ENCODE measurements around the gene FGD5. TPM values are rescaled to one million over a fixed set of nuclear protein-coding genes. Genes with fewer than 3 reads are reported as not detected.

FGD5 gene
- polyA plus RNA-seq, 1 of the 3 experiments (the other 2 are of a cell fraction), result not detected

- no peak for TF ChIP-seq RFX5 (IDR thresholded peaks at IDR 0.05; ENCODE audit: low read length)
- TF ChIP-seq, protein P1, sequence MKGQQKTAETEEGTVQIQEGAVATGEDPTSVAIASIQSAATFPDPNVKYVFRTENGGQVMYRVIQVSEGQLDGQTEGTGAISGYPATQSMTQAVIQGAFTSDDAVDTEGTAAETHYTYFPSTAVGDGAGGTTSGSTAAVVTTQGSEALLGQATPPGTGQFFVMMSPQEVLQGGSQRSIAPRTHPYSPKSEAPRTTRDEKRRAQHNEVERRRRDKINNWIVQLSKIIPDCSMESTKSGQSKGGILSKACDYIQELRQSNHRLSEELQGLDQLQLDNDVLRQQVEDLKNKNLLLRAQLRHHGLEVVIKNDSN (IDR thresholded peaks at IDR 0.05; ENCODE audit: borderline replicate concordance, low read depth), result no peak
Observed at GRCh38 chr3:14837186-14837877, 18.6 kb downstream of the FGD5 start (continued).

- H2AFZ ChIP-seq (ENCODE audit: low read depth), result no peak overlapping the region
- H3K27me3 ChIP-seq (ENCODE audit: insufficient read depth), result peaks cover 12% of the 10 kb centered on the region
- no peaks in the 10 kb centered on the region for H3K36me3 ChIP-seq (replicated peaks in 1 of 2; ENCODE audit: control insufficient read depth in 1 of 2, insufficient read depth in 2 of 2, low read length in 1 of 2)
- no peaks in the 10 kb centered on the region for H3K9me3 ChIP-seq
- ChIA-PET CTCF (interaction anchor here (0.8 to 3.5 kb wide), 6 partner anchors 7 to 164 kb away, joined by 3 to 16 read pairs (median 5); no protein-coding TSS in a partner anchor), POLR2A (no interaction called here)
- no peak overlapping the region for H3K4me3 ChIP-seq (ENCODE audit: low read depth in 2 of 2, low read length in 1 of 2)
- no peaks in the 10 kb centered on the region for H4K20me1 ChIP-seq (ENCODE audit: insufficient read depth)
- DNase-seq, result peak; percentile 58
- H3K79me2 ChIP-seq (ENCODE audit: insufficient read depth), result no peaks in the 10 kb centered on the region
- TF ChIP-seq RAD21 (IDR thresholded peaks at IDR 0.05; ENCODE audit: low read length) (no peak), SMC3 (IDR thresholded peaks at IDR 0.05; ENCODE audit: low read depth, low read length) (no peak), MEF2A (IDR thresholded peaks at IDR 0.05; ENCODE audit: borderline replicate concordance, low read depth) (no peak), CHD2 (IDR thresholded peaks at IDR 0.05; ENCODE audit: low read length, partially characterized antibody) (no peak), FOSL2 (IDR thresholded peaks at IDR 0.05; ENCODE audit: borderline replicate concordance, low read depth) (no peak), SIN3A (IDR thresholded peaks at IDR 0.05; ENCODE audit: borderline replicate concordance, low read depth, low read length) (no peak), NRF1 (IDR thresholded peaks at IDR 0.05; ENCODE audit: low read depth, low read length) (no peak), NFIC (IDR thresholded peaks at IDR 0.05; ENCODE audit: borderline replicate concordance) (no peak), TCF12 (IDR thresholded peaks at IDR 0.05) (no peak), GATA2 (CRISPR knock-in tag; IDR thresholded peaks at IDR 0.05) (no peak)
- H3K4me2 ChIP-seq, result no peak overlapping the region
- H3K9ac ChIP-seq, result no peak overlapping the region
- WGBS (ENCODE audit: low lambda C conversion rate), result 53% methylated on average over 5 of the region's 5 CpGs
- H3F3A ChIP-seq (replicated peaks; ENCODE audit: insufficient read depth), result no peaks in the 10 kb centered on the region
- peaks cover 0 to 29% of the 10 kb centered on the region in 2 experiments; a peak in 1 of 4 replicates for H3K4me1 ChIP-seq (ENCODE audit: control insufficient read depth in 1 of 2, insufficient read depth in 2 of 2, low read depth in 1 of 2, low read length in 1 of 2)
- H3K9me2 ChIP-seq, result no peaks in the 10 kb centered on the region
- no peak overlapping the region; a peak in 1 of 4 replicates for H3K27ac ChIP-seq (ENCODE audit: low read depth in 2 of 2, low read length in 1 of 2)
Observed at GRCh38 chr3:14837878-14838258, 19.1 kb downstream of the FGD5 start.

- CTCF ChIA-PET, result interaction anchor here (0.6 to 3.5 kb wide), 7 partner anchors 9 to 75 kb away, joined by 3 to 16 read pairs (median 5); no protein-coding TSS in a partner anchor
- Histone ChIP-seq H3K27me3 (ENCODE audit: insufficient read depth) (peaks cover 10% of the 10 kb centered on the region), H3K9me3 (no peaks in the 10 kb centered on the region), H3K27ac (ENCODE audit: low read depth in 2 of 2, low read length in 1 of 2) (no peak overlapping the region), H3K9me2 (no peaks in the 10 kb centered on the region), H3K4me1 (ENCODE audit: control insufficient read depth in 1 of 2, insufficient read depth in 2 of 2, low read depth in 1 of 2, low read length in 1 of 2) (peaks cover 0 to 29% of the 10 kb centered on the region in 2 experiments; a peak in 1 of 4 replicates), H3K4me2 (no peak overlapping the region), H3K36me3 (replicated peaks in 1 of 2; ENCODE audit: control insufficient read depth in 1 of 2, insufficient read depth in 2 of 2, low read length in 1 of 2) (no peaks in the 10 kb centered on the region), H3F3A (replicated peaks; ENCODE audit: insufficient read depth) (no peaks in the 10 kb centered on the region), H3K79me2 (ENCODE audit: insufficient read depth) (no peaks in the 10 kb centered on the region), H3K4me3 (ENCODE audit: low read depth in 2 of 2, low read length in 1 of 2) (no peak overlapping the region), H3K9ac (no peak overlapping the region), H2AFZ (ENCODE audit: low read depth) (no peak overlapping the region), H4K20me1 (ENCODE audit: insufficient read depth) (no peaks in the 10 kb centered on the region)
- DNase-seq, result peak; percentile 54
- POLR2A ChIA-PET, result no interaction called here
- no peak for TF ChIP-seq MXI1 (IDR thresholded peaks at IDR 0.05; ENCODE audit: low read depth, low read length)
- TF ChIP-seq, protein P2, sequence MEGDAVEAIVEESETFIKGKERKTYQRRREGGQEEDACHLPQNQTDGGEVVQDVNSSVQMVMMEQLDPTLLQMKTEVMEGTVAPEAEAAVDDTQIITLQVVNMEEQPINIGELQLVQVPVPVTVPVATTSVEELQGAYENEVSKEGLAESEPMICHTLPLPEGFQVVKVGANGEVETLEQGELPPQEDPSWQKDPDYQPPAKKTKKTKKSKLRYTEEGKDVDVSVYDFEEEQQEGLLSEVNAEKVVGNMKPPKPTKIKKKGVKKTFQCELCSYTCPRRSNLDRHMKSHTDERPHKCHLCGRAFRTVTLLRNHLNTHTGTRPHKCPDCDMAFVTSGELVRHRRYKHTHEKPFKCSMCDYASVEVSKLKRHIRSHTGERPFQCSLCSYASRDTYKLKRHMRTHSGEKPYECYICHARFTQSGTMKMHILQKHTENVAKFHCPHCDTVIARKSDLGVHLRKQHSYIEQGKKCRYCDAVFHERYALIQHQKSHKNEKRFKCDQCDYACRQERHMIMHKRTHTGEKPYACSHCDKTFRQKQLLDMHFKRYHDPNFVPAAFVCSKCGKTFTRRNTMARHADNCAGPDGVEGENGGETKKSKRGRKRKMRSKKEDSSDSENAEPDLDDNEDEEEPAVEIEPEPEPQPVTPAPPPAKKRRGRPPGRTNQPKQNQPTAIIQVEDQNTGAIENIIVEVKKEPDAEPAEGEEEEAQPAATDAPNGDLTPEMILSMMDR (IDR thresholded peaks at IDR 0.05), result no peak
- TF ChIP-seq USF2 (IDR thresholded peaks at IDR 0.05; ENCODE audit: borderline replicate concordance, low read depth, low read length), result no peak
- TF ChIP-seq JUND (IDR thresholded peaks at IDR 0.05), result no peak
- no peak for TF ChIP-seq FOSL2 (IDR thresholded peaks at IDR 0.05; ENCODE audit: borderline replicate concordance, low read depth)
- TF ChIP-seq CHD2 (IDR thresholded peaks at IDR 0.05; ENCODE audit: low read length, partially characterized antibody), result peak; percentile 59
- TF ChIP-seq, protein P3, sequence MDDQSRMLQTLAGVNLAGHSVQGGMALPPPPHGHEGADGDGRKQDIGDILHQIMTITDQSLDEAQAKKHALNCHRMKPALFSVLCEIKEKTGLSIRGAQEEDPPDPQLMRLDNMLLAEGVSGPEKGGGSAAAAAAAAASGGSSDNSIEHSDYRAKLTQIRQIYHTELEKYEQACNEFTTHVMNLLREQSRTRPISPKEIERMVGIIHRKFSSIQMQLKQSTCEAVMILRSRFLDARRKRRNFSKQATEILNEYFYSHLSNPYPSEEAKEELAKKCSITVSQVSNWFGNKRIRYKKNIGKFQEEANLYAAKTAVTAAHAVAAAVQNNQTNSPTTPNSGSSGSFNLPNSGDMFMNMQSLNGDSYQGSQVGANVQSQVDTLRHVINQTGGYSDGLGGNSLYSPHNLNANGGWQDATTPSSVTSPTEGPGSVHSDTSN (IDR thresholded peaks at IDR 0.05), result no peak
- TF ChIP-seq SIN3A (IDR thresholded peaks at IDR 0.05; ENCODE audit: borderline replicate concordance, low read depth, low read length), result no peak
- 30% methylated on average over 6 of the region's 7 CpGs for WGBS (ENCODE audit: low lambda C conversion rate)
Observed at GRCh38 chr3:14839236-14839635, 20.5 kb downstream of the FGD5 start.

All from SK-N-SH (cell line).